ENCODE measurements around the gene CDC23. TPM values are rescaled to one million over a fixed set of nuclear protein-coding genes. Genes with fewer than 3 reads are reported as not detected.
"Not testable (repeated sequence)": the region's sequence is repeated elsewhere in the genome, so short reads cannot be mapped to it uniquely, and the experiment has no call there.

The CDC23 gene
- 10 to 100 TPM; 21.6 to 29.3 (median 28.6) TPM for total RNA-seq (2021; fragmentation: NEBNext Ultra II Directional; extraction: Animal tissue kit (Norgen Biotek cat#: 25700))
- long read RNA-seq, transcript CDC23-201 (3 exons, 1,079 nt) = minor isoform, 6 of 29 reads
- long read RNA-seq, transcript CDC23-202 (16 exons, 3,155 nt) = major isoform, 22 of 29 reads
- long read RNA-seq, partial matches to known transcripts = 1 of 29 reads
- long read RNA-seq, other reads (novel, unspliced or antisense) = 0 of 29 reads

GRCh38 chr5:138213161-138214029 is at the start of gene CDC23:
Gene CDC23, minus strand, starts transcription at chr5:138213323. Its CDS starts 11 bp downstream, at chr5:138213312.
- TF ChIP-seq CTCF (IDR thresholded peaks at IDR 0.05) = 0 out of 2 replicates have a peak, but pooled peaks have one; percentile 8
- no peaks in the 10 kb centered on the region for H3K9me3 Mint-ChIP-seq
- peaks cover 10% of the 10 kb centered on the region for H3K4me1 Mint-ChIP-seq (ENCODE audit: low read depth)
- DNase-seq = peak; percentile 99
- H3K4me3 Mint-ChIP-seq = peak within 1 kb of the TSS; percentile 99
- H3K36me3 Mint-ChIP-seq (ENCODE audit: low read depth) = peaks cover 10% of the 10 kb centered on the region
- peaks cover 3% of the 10 kb centered on the region; the same call in 1 of the 2 replicates for H3K27me3 Mint-ChIP-seq (ENCODE audit: insufficient read depth)
- peak within 1 kb of the TSS; percentile 95 for H3K27ac Mint-ChIP-seq

GRCh38 chr5:138258704-138259292 is 45.7 kb upstream of the CDC23 start:
- Mint-ChIP-seq H3K36me3 (ENCODE audit: low read depth) (no peaks in the 10 kb centered on the region), H3K9me3 (no peaks in the 10 kb centered on the region), H3K27ac (no peak overlapping the region), H3K4me3 (no peak overlapping the region), H3K4me1 (ENCODE audit: low read depth) (peaks cover 7% of the 10 kb centered on the region; the same call in 1 of the 2 replicates), H3K27me3 (ENCODE audit: insufficient read depth) (peaks cover 42% of the 10 kb centered on the region)
- DNase-seq = no peak
- TF ChIP-seq CTCF (IDR thresholded peaks at IDR 0.05) = no peak

GRCh38 chr5:138257583-138257982 is 44.5 kb upstream of the CDC23 start:
- no peak overlapping the region for H3K4me3 Mint-ChIP-seq
- H3K4me1 Mint-ChIP-seq (ENCODE audit: low read depth) = peaks cover 7% of the 10 kb centered on the region; the same call in 1 of the 2 replicates
- H3K27ac Mint-ChIP-seq = no peak overlapping the region
- no peak for DNase-seq
- no peaks in the 10 kb centered on the region for H3K9me3 Mint-ChIP-seq
- H3K27me3 Mint-ChIP-seq (ENCODE audit: insufficient read depth) = peaks cover 47% of the 10 kb centered on the region
- no peak for TF ChIP-seq CTCF (IDR thresholded peaks at IDR 0.05)
- H3K36me3 Mint-ChIP-seq (ENCODE audit: low read depth) = no peaks in the 10 kb centered on the region

- H3K9me3 Mint-ChIP-seq = no peaks in the 10 kb centered on the region
- no peak for TF ChIP-seq CTCF (IDR thresholded peaks at IDR 0.05)
- no peak overlapping the region for H3K27ac Mint-ChIP-seq
- H3K4me1 Mint-ChIP-seq (ENCODE audit: low read depth) = no peaks in the 10 kb centered on the region
- H3K27me3 Mint-ChIP-seq (ENCODE audit: insufficient read depth) = peaks cover 40% of the 10 kb centered on the region
- DNase-seq = no peak
- no peaks in the 10 kb centered on the region for H3K36me3 Mint-ChIP-seq (ENCODE audit: low read depth)
- H3K4me3 Mint-ChIP-seq = no peak overlapping the region
These were observed 39.8 kb upstream of the CDC23 start for GRCh38 chr5:138252944-138253343.

- not testable (repeated sequence) for H3K4me3 Mint-ChIP-seq; H3K9me3 Mint-ChIP-seq; H3K36me3 Mint-ChIP-seq (ENCODE audit: low read depth); H3K4me1 Mint-ChIP-seq (ENCODE audit: low read depth); H3K27ac Mint-ChIP-seq; DNase-seq
- peaks cover 36% of the 10 kb centered on the region for H3K27me3 Mint-ChIP-seq (ENCODE audit: insufficient read depth)
These were observed 34.7 kb upstream of the CDC23 start for GRCh38 chr5:138247800-138248199.

All from HFFc6 (cell line).